ENCODE results near the gene SLIT1.

DNA sequence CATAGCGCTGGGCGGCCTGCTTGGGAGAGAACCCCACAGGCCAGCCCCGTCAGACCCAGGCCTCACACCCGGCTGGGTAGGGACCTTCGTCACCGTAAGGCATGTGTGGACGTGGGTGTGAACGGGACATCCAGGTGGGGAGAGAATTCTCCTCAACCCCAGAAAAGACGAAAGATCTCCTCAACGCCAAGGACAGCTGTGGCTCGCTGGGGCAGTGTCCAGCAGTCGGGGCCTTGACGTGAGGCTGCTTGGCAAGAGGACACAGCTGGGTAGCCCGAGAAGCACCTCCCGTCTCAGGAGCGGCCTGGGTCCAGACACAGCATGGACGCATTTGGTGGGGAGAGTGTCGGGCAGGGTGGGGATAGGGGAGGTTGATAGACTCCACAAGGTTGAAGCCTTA is 1.2 kb upstream of the SLIT1 start:
- TF ChIP-seq, protein P1, sequence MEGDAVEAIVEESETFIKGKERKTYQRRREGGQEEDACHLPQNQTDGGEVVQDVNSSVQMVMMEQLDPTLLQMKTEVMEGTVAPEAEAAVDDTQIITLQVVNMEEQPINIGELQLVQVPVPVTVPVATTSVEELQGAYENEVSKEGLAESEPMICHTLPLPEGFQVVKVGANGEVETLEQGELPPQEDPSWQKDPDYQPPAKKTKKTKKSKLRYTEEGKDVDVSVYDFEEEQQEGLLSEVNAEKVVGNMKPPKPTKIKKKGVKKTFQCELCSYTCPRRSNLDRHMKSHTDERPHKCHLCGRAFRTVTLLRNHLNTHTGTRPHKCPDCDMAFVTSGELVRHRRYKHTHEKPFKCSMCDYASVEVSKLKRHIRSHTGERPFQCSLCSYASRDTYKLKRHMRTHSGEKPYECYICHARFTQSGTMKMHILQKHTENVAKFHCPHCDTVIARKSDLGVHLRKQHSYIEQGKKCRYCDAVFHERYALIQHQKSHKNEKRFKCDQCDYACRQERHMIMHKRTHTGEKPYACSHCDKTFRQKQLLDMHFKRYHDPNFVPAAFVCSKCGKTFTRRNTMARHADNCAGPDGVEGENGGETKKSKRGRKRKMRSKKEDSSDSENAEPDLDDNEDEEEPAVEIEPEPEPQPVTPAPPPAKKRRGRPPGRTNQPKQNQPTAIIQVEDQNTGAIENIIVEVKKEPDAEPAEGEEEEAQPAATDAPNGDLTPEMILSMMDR (IDR thresholded peaks at IDR 0.05), result no peak
- no peak for TF ChIP-seq POLR2A (IDR thresholded peaks at IDR 0.05)

All from uterus (tissue), 2 donors.